SU-DHL-6 (cell line): ENCODE measurements around the gene P2RX6.

Experiments used
- CTCF ChIP-seq: fragments of 200-600 bp; sonication (generic); IDR thresholded peaks from one replicate; pipeline ENCODE4 v1.5.1; 2017; ENCODE audit warnings: antibody characterized with exemption, mild to moderate bottlenecking, low read length, moderate library complexity; ENCODE audit not compliant: insufficient read depth, poor library complexity, severe bottlenecking
- EZH2phosphoT487 ChIP-seq: fragments of 200-600 bp; sonication (generic), shearing (Covaris generic); conservative IDR thresholded peaks from 2 replicates; pipeline ENCODE4 v1.6.1; 2018; ENCODE audit warnings: mild to moderate bottlenecking, antibody characterized with exemption, low read length, moderate library complexity, mixed read lengths

DNA sequence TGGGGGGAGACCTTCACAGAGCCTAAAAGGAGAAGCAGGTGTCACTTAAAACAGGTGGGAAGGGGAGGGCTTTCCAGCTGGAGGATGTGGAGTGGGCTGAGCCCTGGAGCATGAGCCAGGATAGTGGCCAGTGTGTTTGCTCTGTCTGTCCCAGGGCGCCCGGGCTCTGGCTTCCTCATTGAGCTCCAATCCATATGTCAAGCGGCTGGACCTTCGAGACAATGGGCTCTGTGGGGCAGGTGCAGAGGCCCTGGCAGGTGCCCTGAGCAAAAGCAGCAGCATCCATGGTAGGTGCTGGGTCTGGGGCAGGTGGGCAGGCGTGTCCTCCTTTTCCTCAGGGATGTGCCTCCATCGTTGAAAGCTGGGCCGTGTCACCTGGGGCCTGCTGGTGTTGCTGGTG, 32.8 kb downstream of the P2RX6 start:
- TF ChIP-seq CTCF (no peak), EZH2phosphoT487 (no peak)
